HepG2 (cell line): Measurements from ENCODE around the gene PDHA1. TPM values are rescaled to one million over a fixed set of nuclear protein-coding genes. Genes with fewer than 3 reads are reported as not detected.

Experiments
- ARNT2 ChIP-seq: sonication (generic); formaldehyde crosslinking; IDR thresholded peaks from 2 replicates; pipeline ENCODE4 v1.8.0; 2022; ENCODE audit warnings: mild to moderate bottlenecking, low read depth, missing genetic modification reagents, moderate library complexity
- ATRX ChIP-seq: sonication (generic); formaldehyde crosslinking; IDR thresholded peaks from 2 replicates; pipeline ENCODE4 v1.4.0; 2020; ENCODE audit warnings: missing genetic modification reagents, borderline replicate concordance
- DRAP1 ChIP-seq: IDR thresholded peaks from 2 replicates; pipeline ENCODE4 v1.6.1; 2016; ENCODE audit warnings: missing genetic modification reagents, missing compliant biosample characterization
- EED ChIP-seq: sonication (generic); formaldehyde crosslinking; IDR thresholded peaks from 2 replicates; pipeline ENCODE4 v1.5.0; 2020; ENCODE audit warnings: mild to moderate bottlenecking, missing genetic modification reagents
- HMGXB3 ChIP-seq: sonication (generic); formaldehyde crosslinking; IDR thresholded peaks from 2 replicates; pipeline ENCODE4 v1.4.0; 2020; ENCODE audit warnings: missing genetic modification reagents, borderline replicate concordance
- LRRFIP1 ChIP-seq: sonication (generic); formaldehyde crosslinking; conservative IDR thresholded peaks from 2 replicates; pipeline ENCODE4 v1.4.0; 2020; ENCODE audit warnings: missing genetic modification reagents
- MTF2 ChIP-seq: sonication (generic); formaldehyde crosslinking; IDR thresholded peaks from 2 replicates; pipeline ENCODE4 v1.5.0; 2020; ENCODE audit warnings: missing genetic modification reagents, borderline replicate concordance
- MXI1 ChIP-seq: IDR thresholded peaks from 3 replicates; pipeline ENCODE4 v1.6.1; 2012; ENCODE audit warnings: low read depth, low read length, inconsistent platforms, borderline replicate concordance
- PAX8 ChIP-seq: sonication (generic); formaldehyde crosslinking; IDR thresholded peaks from 2 replicates; pipeline ENCODE4 v1.8.0; 2022; ENCODE audit warnings: mild to moderate bottlenecking, missing genetic modification reagents, borderline replicate concordance
- SNAPC2 ChIP-seq: sonication (generic); formaldehyde crosslinking; IDR thresholded peaks from 2 replicates; pipeline ENCODE4 v1.8.1; 2022; ENCODE audit warnings: mild to moderate bottlenecking, missing genetic modification reagents
- TCF7 ChIP-seq: sonication (generic); IDR thresholded peaks from 2 replicates; pipeline ENCODE4 v1.6.1; 2016; ENCODE audit warnings: antibody characterized with exemption, low read depth
- XBP1 ChIP-seq: sonication (generic); formaldehyde crosslinking; IDR thresholded peaks from 2 replicates; pipeline ENCODE4 v1.5.0; 2020; ENCODE audit warnings: missing genetic modification reagents
- ZBTB34 ChIP-seq: sonication (generic); formaldehyde crosslinking; IDR thresholded peaks from 2 replicates; pipeline ENCODE4 v1.8.0; 2022; ENCODE audit warnings: mild to moderate bottlenecking, missing genetic modification reagents
- ZNF33A ChIP-seq: sonication (generic); formaldehyde crosslinking; IDR thresholded peaks from 2 replicates; pipeline ENCODE4 v1.5.1; 2020; ENCODE audit warnings: missing genetic modification reagents, mild to moderate bottlenecking, moderate library complexity, borderline replicate concordance
- ZNF563 ChIP-seq: sonication (generic); formaldehyde crosslinking; IDR thresholded peaks from 2 replicates; pipeline ENCODE4 v1.8.0; 2022; ENCODE audit warnings: mild to moderate bottlenecking, moderate library complexity, missing genetic modification reagents
- ZNF644 ChIP-seq: IDR thresholded peaks from 2 replicates; pipeline ENCODE4 v1.6.1; 2016; ENCODE audit warnings: low read depth
- ZNF788 ChIP-seq: sonication (generic); formaldehyde crosslinking; IDR thresholded peaks from 2 replicates; pipeline ENCODE4 v1.5.0; 2020; ENCODE audit warnings: mild to moderate bottlenecking, missing genetic modification reagents, borderline replicate concordance
- polyA plus RNA-seq, 8 experiments: library from polyadenylated mRNA; depleted of rRNA in 3 of 8; stranded (reverse) in 7 of 8; unstranded in 1 of 8; fragments of >200 nt; fragmentation: Illumina TruSeq in 4 of 8; extraction: Trizol in 4 of 8; gene quantifications; 2 replicates each; pipeline versions ENCODE4 v1.2.1 to v1.2.3, GENCODE V29; 2011 to 2016; ENCODE audit warnings: low read depth in 4 of 8, missing spikeins in 1 of 8, mixed read lengths in 1 of 8; ENCODE audit not compliant: insufficient read depth in 1 of 8
- total RNA-seq, 5 experiments: library from RNA; depleted of rRNA; stranded (reverse); fragments of >200 nt; fragmentation: Illumina TruSeq; extraction: Trizol; gene quantifications; 2 replicates each; pipeline ENCODE4 v1.2.3, GENCODE V29; 2016; ENCODE audit warnings: low read depth in 1 of 5

PDHA1 gene
- total and polyA plus RNA-seq, 2 of the 13 experiments (the other 11 are each of a cell fraction or from before 2014, with no cell fraction given), result 177 to 249 TPM

- TF ChIP-seq ZNF33A (no peak), ATRX (CRISPR knock-in tag) (no peak), MTF2 (no peak), DRAP1 (CRISPR knock-in tag) (peak; percentile 50), ARNT2 (CRISPR knock-in tag) (0 out of 2 replicates have a peak, but pooled peaks have one; percentile 40), ZNF788 (CRISPR knock-in tag) (peak; percentile 39; the same call in 1 of the 2 replicates), ZNF563 (0 out of 2 replicates have a peak, but pooled peaks have one; percentile 10), PAX8 (no peak), LRRFIP1 (CRISPR knock-in tag) (no peak), XBP1 (CRISPR knock-in tag) (no peak), SNAPC2 (CRISPR knock-in tag) (0 out of 2 replicates have a peak, but pooled peaks have one; percentile 25), ZBTB34 (CRISPR knock-in tag) (0 out of 2 replicates have a peak, but pooled peaks have one; percentile 29), TCF7 (no peak), HMGXB3 (CRISPR knock-in tag) (no peak), EED (CRISPR knock-in tag) (no peak), MXI1 (peak; percentile 79; the same call in 1 of the 3 replicates), ZNF644 (CRISPR knock-in tag) (no peak)
Measured at GRCh38 chrX:19343535-19344408, at the start of gene PDHA1 (continued).
